H54 (cell line): ENCODE data around the gene PSG3.
"Not testable (repeated sequence)": the region's sequence is repeated elsewhere in the genome, so short reads cannot be mapped to it uniquely, and the experiment has no call there.

Experiments used
- DNase-seq: peaks from one replicate; pipeline ENCODE4 v3.0.0; 2011; ENCODE audit warnings: low spot score, mixed read lengths; ENCODE audit not compliant: insufficient read length
- FAIRE-seq: peaks from 3 replicates; lab custom pipeline; 2011; peaks lifted over from hg19 to GRCh38; lab: Jason Lieb, UNC
- POLR2A ChIP-seq: IDR thresholded peaks from 2 replicates; pipeline ENCODE4 v1.6.1; 2011; ENCODE audit warnings: low read depth, mild to moderate bottlenecking, low read length

PSG3 gene

GRCh38 chr19:42710986-42711385, 29.3 kb downstream of the PSG3 start:
- FAIRE-seq: not testable (repeated sequence)

GRCh38 chr19:42697884-42698283, 42.4 kb downstream of the PSG3 start:
- FAIRE-seq: no peak
- no peak for DNase-seq
- TF ChIP-seq POLR2A: no peak

More at GRCh38 chr19:42710986-42711385, 29.3 kb downstream of the PSG3 start:
- not testable (repeated sequence) for DNase-seq

GRCh38 chr19:42695811-42696503, 44.3 kb downstream of the PSG3 start:
- no peak for DNase-seq
- TF ChIP-seq POLR2A: no peak
- FAIRE-seq: no peak

- peak; percentile 85 for FAIRE-seq
- peak; percentile 68 for DNase-seq
- TF ChIP-seq POLR2A: no peak
These were observed 46.4 kb downstream of the PSG3 start for GRCh38 chr19:42693760-42694350.

GRCh38 chr19:42683917-42684513, 56.3 kb downstream of the PSG3 start:
- peak; percentile 11 for FAIRE-seq
- TF ChIP-seq POLR2A: no peak
- DNase-seq: no peak

GRCh38 chr19:42676326-42676725, 64.0 kb downstream of the PSG3 start:
- not testable (repeated sequence) for DNase-seq

GRCh38 chr19:42674549-42674948, 65.7 kb downstream of the PSG3 start:
- not testable (repeated sequence) for FAIRE-seq, DNase-seq

More at GRCh38 chr19:42676326-42676725, 64.0 kb downstream of the PSG3 start:
- FAIRE-seq: not testable (repeated sequence)
